Measurements from ENCODE around the gene PLPP4. TPM values are rescaled to one million over a fixed set of nuclear protein-coding genes. Genes with fewer than 3 reads are reported as not detected.

Gene PLPP4
- total RNA-seq, 1 experiment from 2014 or later, result 10.7 TPM

DNA sequence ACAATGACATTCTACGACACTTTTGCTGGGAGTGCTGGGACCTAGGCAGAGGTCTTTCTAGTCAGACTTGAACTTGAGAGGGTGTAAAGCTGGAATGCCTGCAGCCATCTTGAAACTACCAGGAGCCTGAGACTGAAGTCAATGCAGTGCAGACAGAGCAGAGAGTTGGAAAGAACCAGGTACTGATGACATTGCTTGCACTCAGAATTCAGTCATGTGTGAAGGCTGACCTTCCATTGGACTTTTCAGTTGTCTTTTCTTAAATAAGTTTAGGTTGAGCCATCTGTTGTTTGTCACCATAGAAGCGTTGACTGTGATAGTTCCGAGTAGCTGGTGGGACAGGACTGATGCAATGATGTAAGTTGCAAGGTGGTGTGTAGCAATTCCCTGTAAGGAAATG lies 3.1 kb upstream of the PLPP4 start:
- TF ChIP-seq EZH2 (IDR thresholded peaks at IDR 0.05; ENCODE audit: low read length, unreplicated experiment) (no peak), EZH2phosphoT487 (IDR thresholded peaks at IDR 0.05; ENCODE audit: borderline replicate concordance, low read length) (no peak)
- Histone ChIP-seq H3K4me3 (ENCODE audit: low read length) (no peak overlapping the region), H3K4me1 (ENCODE audit: insufficient read depth, low read length) (peaks cover 12% of the 10 kb centered on the region), H3K36me3 (ENCODE audit: low read depth, low read length) (no peaks in the 10 kb centered on the region), H4K20me1 (ENCODE audit: low read length) (no peaks in the 10 kb centered on the region), H3K9ac (ENCODE audit: low read length) (no peak overlapping the region), H3K4me2 (ENCODE audit: low read length) (no peak overlapping the region), H3K79me2 (ENCODE audit: low read length) (no peaks in the 10 kb centered on the region), H3F3A (ENCODE audit: low read length, unreplicated experiment) (no peaks in the 10 kb centered on the region), H3K9me2 (replicated peaks; ENCODE audit: low read length) (no peaks in the 10 kb centered on the region), H3K27ac (ENCODE audit: low read length) (no peak overlapping the region), H3K27me3 (ENCODE audit: low read length) (no peaks in the 10 kb centered on the region), H2AFZ (ENCODE audit: low read length) (no peak overlapping the region), H3K9me3 (ENCODE audit: low read length) (no peaks in the 10 kb centered on the region)
- no TSS peak for BruUV-seq (replicated peaks)
- intact Hi-C loops (cut with micrococcal nuclease), result no loop called here
- DNase-seq, result no peak
- ChIA-PET POLR2A (ENCODE audit: unreplicated experiment) (no interaction called here), CTCF (no interaction called here)
- ATAC-seq, result no peak

DNA sequence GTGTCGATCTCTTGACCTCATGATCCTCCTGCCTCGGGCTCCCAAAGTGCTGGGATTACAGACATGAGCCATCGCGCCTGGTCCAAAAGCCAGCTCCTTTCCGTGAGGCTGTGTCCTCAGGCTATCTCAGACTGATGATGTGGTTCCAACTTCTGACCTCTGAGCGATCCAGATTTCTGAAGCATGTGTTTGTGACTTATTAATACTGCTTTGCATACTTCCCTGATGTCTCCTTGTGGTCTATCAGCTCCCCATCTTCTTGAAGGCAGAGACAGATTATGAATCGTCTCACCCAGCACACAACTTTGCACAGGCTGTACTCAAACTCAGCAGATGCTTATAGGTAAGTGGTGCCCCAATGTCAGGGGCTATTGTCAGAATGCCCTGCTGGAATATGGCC lies 2.0 kb upstream of the PLPP4 start:
- Histone ChIP-seq H3K4me1 (ENCODE audit: insufficient read depth, low read length) (peaks cover 20% of the 10 kb centered on the region), H3K27ac (ENCODE audit: low read length) (no peak overlapping the region), H3K36me3 (ENCODE audit: low read depth, low read length) (no peaks in the 10 kb centered on the region), H3K4me2 (ENCODE audit: low read length) (no peak overlapping the region), H3K27me3 (ENCODE audit: low read length) (no peaks in the 10 kb centered on the region), H3K9me2 (replicated peaks; ENCODE audit: low read length) (no peaks in the 10 kb centered on the region), H3F3A (ENCODE audit: low read length, unreplicated experiment) (no peaks in the 10 kb centered on the region), H3K9me3 (ENCODE audit: low read length) (no peaks in the 10 kb centered on the region), H3K4me3 (ENCODE audit: low read length) (no peak overlapping the region), H3K79me2 (ENCODE audit: low read length) (no peaks in the 10 kb centered on the region), H3K9ac (ENCODE audit: low read length) (no peak overlapping the region), H4K20me1 (ENCODE audit: low read length) (no peaks in the 10 kb centered on the region), H2AFZ (ENCODE audit: low read length) (no peak overlapping the region)
- POLR2A ChIA-PET (ENCODE audit: unreplicated experiment), result no interaction called here
- no TSS peak for BruUV-seq (replicated peaks)
- DNase-seq (no peak), ATAC-seq (no peak)
- CTCF ChIA-PET, result no interaction called here
- TF ChIP-seq EZH2 (IDR thresholded peaks at IDR 0.05; ENCODE audit: low read length, unreplicated experiment), result no peak
- TF ChIP-seq, protein P1, sequence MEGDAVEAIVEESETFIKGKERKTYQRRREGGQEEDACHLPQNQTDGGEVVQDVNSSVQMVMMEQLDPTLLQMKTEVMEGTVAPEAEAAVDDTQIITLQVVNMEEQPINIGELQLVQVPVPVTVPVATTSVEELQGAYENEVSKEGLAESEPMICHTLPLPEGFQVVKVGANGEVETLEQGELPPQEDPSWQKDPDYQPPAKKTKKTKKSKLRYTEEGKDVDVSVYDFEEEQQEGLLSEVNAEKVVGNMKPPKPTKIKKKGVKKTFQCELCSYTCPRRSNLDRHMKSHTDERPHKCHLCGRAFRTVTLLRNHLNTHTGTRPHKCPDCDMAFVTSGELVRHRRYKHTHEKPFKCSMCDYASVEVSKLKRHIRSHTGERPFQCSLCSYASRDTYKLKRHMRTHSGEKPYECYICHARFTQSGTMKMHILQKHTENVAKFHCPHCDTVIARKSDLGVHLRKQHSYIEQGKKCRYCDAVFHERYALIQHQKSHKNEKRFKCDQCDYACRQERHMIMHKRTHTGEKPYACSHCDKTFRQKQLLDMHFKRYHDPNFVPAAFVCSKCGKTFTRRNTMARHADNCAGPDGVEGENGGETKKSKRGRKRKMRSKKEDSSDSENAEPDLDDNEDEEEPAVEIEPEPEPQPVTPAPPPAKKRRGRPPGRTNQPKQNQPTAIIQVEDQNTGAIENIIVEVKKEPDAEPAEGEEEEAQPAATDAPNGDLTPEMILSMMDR (conservative IDR thresholded peaks at IDR 0.05; ENCODE audit: low read depth, low read length), result no peak
- no peak for TF ChIP-seq EZH2phosphoT487 (IDR thresholded peaks at IDR 0.05; ENCODE audit: borderline replicate concordance, low read length)
- intact Hi-C loops (cut with micrococcal nuclease), result no loop called here

DNA sequence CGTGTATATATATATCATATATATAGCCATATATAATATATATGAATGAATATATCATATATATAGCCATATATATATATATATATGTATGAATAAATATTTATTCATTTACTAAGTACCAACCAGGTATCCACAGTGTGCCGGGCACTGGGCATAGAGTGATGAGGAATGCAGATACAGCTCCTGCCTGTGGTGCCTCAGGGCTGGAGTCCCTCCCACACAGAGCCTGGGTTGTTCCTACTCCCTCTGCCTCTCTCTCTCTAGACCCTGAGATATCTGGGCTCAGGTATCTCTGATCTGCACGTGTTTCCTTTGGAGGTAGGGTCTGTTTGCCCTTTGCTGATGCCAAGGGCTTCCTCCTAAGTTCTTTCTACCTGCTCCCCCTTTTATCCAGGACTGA lies 1.4 kb upstream of the PLPP4 start:
- POLR2A ChIA-PET (ENCODE audit: unreplicated experiment), result no interaction called here
- DNase-seq, result no peak
- peaks cover 26% of the 10 kb centered on the region for H3K4me1 ChIP-seq (ENCODE audit: insufficient read depth, low read length)

More for the DNA sequence above, 1.4 kb upstream of the PLPP4 start:
- Histone ChIP-seq H3K9me3 (ENCODE audit: low read length) (no peaks in the 10 kb centered on the region), H3K79me2 (ENCODE audit: low read length) (no peaks in the 10 kb centered on the region), H3K9ac (ENCODE audit: low read length) (no peak overlapping the region), H3K27ac (ENCODE audit: low read length) (no peak overlapping the region), H4K20me1 (ENCODE audit: low read length) (no peaks in the 10 kb centered on the region), H3K36me3 (ENCODE audit: low read depth, low read length) (no peaks in the 10 kb centered on the region), H2AFZ (ENCODE audit: low read length) (no peak overlapping the region), H3K9me2 (replicated peaks; ENCODE audit: low read length) (no peaks in the 10 kb centered on the region), H3K4me2 (ENCODE audit: low read length) (0 out of 2 replicates have a peak overlapping the region, but pooled peaks have one; percentile 84), H3K27me3 (ENCODE audit: low read length) (no peaks in the 10 kb centered on the region), H3K4me3 (ENCODE audit: low read length) (no peak overlapping the region), H3F3A (ENCODE audit: low read length, unreplicated experiment) (no peaks in the 10 kb centered on the region)
- ATAC-seq, result no peak
- TF ChIP-seq EZH2phosphoT487 (IDR thresholded peaks at IDR 0.05; ENCODE audit: borderline replicate concordance, low read length) (no peak), EZH2 (IDR thresholded peaks at IDR 0.05; ENCODE audit: low read length, unreplicated experiment) (no peak)
- TF ChIP-seq, protein P1 (conservative IDR thresholded peaks at IDR 0.05; ENCODE audit: low read depth, low read length), result no peak
- intact Hi-C loops (cut with micrococcal nuclease), result no loop called here
- BruUV-seq (replicated peaks), result no TSS peak
- CTCF ChIA-PET, result no interaction called here

All from PC-3 (cell line).